GM10266 (cell line): ENCODE measurements around the gene PTX4.
"Not testable (repeated sequence)": the region's sequence is repeated elsewhere in the genome, so short reads cannot be mapped to it uniquely, and the experiment has no call there.

Source experiments
- DNase-seq: peaks from one replicate; pipeline ENCODE4 v3.0.0; 2012; ENCODE audit errors: extremely low spot score
- CTCF ChIP-seq: IDR thresholded peaks from 2 replicates; pipeline ENCODE4 v1.5.1; 2012; ENCODE audit warnings: mild to moderate bottlenecking, low read depth; ENCODE audit not compliant: control insufficient read depth, insufficient read depth; ENCODE audit errors: missing control alignments

PTX4 gene

GRCh38 chr16:1486551-1487390, 2.0 kb downstream of the PTX4 start:
- DNase-seq = no peak
- TF ChIP-seq CTCF = no peak

- TF ChIP-seq CTCF = no peak
- no peak for DNase-seq
These were observed 2.8 kb downstream of the PTX4 start for GRCh38 chr16:1485847-1486496.

- no peak for DNase-seq
- TF ChIP-seq CTCF = no peak
These were observed 6.6 kb downstream of the PTX4 start for GRCh38 chr16:1481906-1482835.

- DNase-seq = not testable (repeated sequence)
These were observed 9.8 kb downstream of the PTX4 start for GRCh38 chr16:1478937-1479336.

GRCh38 chr16:1477033-1477432, 11.7 kb downstream of the PTX4 start:
- no peak for DNase-seq

GRCh38 chr16:1475552-1476114, 13.1 kb downstream of the PTX4 start:
- TF ChIP-seq CTCF = no peak
- no peak for DNase-seq

More at GRCh38 chr16:1477033-1477432, 11.7 kb downstream of the PTX4 start:
- no peak for TF ChIP-seq CTCF
